Heart right ventricle (tissue), 16 donors: ENCODE measurements around the gene IGLL1. TPM values are rescaled to one million over a fixed set of nuclear protein-coding genes. Genes with fewer than 3 reads are reported as not detected.

Experiments
- ATAC-seq, 8 donors: fragments of 200-7000 bp; cut with Tn5 transposase; one replicate each; pipeline ENCODE4 v1.9.1; 2020; ENCODE audit warnings: mild to moderate bottlenecking in 8 of 8, moderate library complexity in 8 of 8, moderate number of reproducible peaks in 1 of 8
- DNase-seq, 2 donors: peaks; one replicate each; pipeline ENCODE4 v3.0.0-alpha.2; 2020
- H3K27ac ChIP-seq, 10 donors: fragments of 200-600 bp; sonication (generic) in 2 of 10; one replicate each; pipeline versions ENCODE4 v1.5.0 to v1.8.0; 2020 to 2022; ENCODE audit warnings: mild to moderate bottlenecking in 3 of 10
- H3K27me3 ChIP-seq, 7 donors: fragments of 200-600 bp; one replicate each; pipeline ENCODE4 v1.8.0; 2021 to 2022; ENCODE audit warnings: mild to moderate bottlenecking in 2 of 7
- H3K36me3 ChIP-seq, 9 donors: fragments of 200-600 bp; sonication (generic) in 1 of 9; one replicate each; pipeline versions ENCODE4 v1.5.0 to v1.8.0; 2020 to 2022; ENCODE audit warnings: mild to moderate bottlenecking in 2 of 9
- H3K4me1 ChIP-seq, 9 donors: fragments of 200-600 bp; sonication (generic) in 1 of 9; one replicate each; pipeline versions ENCODE4 v1.5.0 to v1.8.0; 2020 to 2022; ENCODE audit warnings: mild to moderate bottlenecking in 4 of 9
- H3K4me3 ChIP-seq, 10 donors: fragments of 200-600 bp; sonication (generic) in 2 of 10; one replicate each; pipeline versions ENCODE4 v1.5.0 to v1.8.0; 2020 to 2022; ENCODE audit warnings: mild to moderate bottlenecking in 7 of 10, moderate library complexity in 2 of 10
- H3K9me3 ChIP-seq, 11 donors: fragments of 200-600 bp in 10 of 11; sonication (generic) in 2 of 11; one replicate each; pipeline versions ENCODE4 v1.5.0 to v1.8.0; 2013 to 2022; ENCODE audit warnings: mild to moderate bottlenecking in 2 of 11, control low read depth in 1 of 11, moderate library complexity in 1 of 11
- WGBS, 2 donors: extraction: QIAGEN DNeasy Blood & Tissue Kit; methylation state at CpG; one replicate each; pipeline ENCODE4 v1.1.7; 2013; ENCODE audit warnings: inconsistent platforms in 1 of 2; 5-methylcytosine and 5-hydroxymethylcytosine counted together
- intact Hi-C, 10 donors: fragments of 100-400 bp; cut with DNase I; formaldehyde crosslinking; loops; one replicate each; pipeline versions ENCODE4 v1.11.1 to v1.14.2; 2022
- polyA plus RNA-seq, 2 donors: library from polyadenylated mRNA; stranded (reverse); fragments of 200-250 nt; gene quantifications; one replicate each; pipeline ENCODE4 v1.2.3, GENCODE V29; 2013
- total RNA-seq, 10 donors: library from RNA; stranded (reverse); fragmentation: NEBNext Ultra II Directional in 3 of 10; extraction: Animal tissue kit (Norgen Biotek cat#: 25700) in 3 of 10; gene quantifications; one replicate each; pipeline versions ENCODE4 v1.2.1 to v1.2.4, GENCODE V29; 2021 to 2023
- TF ChIP-seq, protein P1 (sequence below), 9 donors: fragments of 200-600 bp; sonication (generic) in 2 of 9; IDR thresholded peaks; one replicate each; pipeline versions ENCODE4 v1.5.0 to v1.8.0; 2021 to 2022; ENCODE audit warnings: antibody characterized with exemption in 9 of 9, mild to moderate bottlenecking in 5 of 9, moderate library complexity in 1 of 9
- donor health status: Arrhythmogenic right ventricular cardiomyopathy.
- donor health status: ischemic (EF 13 %, LVEDD 7.1; RV severe dilation, severe dysfunction).
- donor health status: healthy with polysubstance abuse.
- donor health status: DM: no; HTN: yes; CAD: no.
- donor health status: DM: no; HTN: no; CAD: no.
- donor health status: ischemic (EF 25% LVEDD 6.9; RV normal size, moderate dysfunction).
- donor health status: ischemic (EF 25% LVEDD 5.7; RV mildly dilated, moderate dysfunction).
- donor health status: healthy.
- donor health status: DM: yes; HTN: yes; CAD: no.
- donor health status: Ischemic cardiomyopathy.
- donor health status: ischemic (EF 35%, LVEDD 5.7; RV mildly dilated, moderate dysfunction).
- donor health status: nonischemic (EF 11% LVEDD 7.7; RV severe dilation, severe dysfunction).
- donor health status: DM: yes; HTN: yes; CAD: no.
- donor health status: PGD.
- donor health status: ischemic (EF 29% LVEDD 5.4; RV normal size, mild dysfunction).
- donor health status: nonischemic (EF 23%, LVEDD 6.1; RV moderate dilation, normal function).

Gene IGLL1
- total and polyA plus RNA-seq, 12 donors, result not detected

- WGBS, 2 donors, result 71 to 72% methylated on average over 5 of the region's 5 CpGs
- DNase-seq (no peak), ATAC-seq (no peak)
- Histone ChIP-seq H3K4me1 (no peaks in the 10 kb centered on the region), H3K9me3 (peaks cover 0 to 2% (median 0%) of the 10 kb centered on the region in 11 donors), H3K27ac (no peak overlapping the region), H3K27me3 (peaks cover 0 to 45% (median 35%) of the 10 kb centered on the region in 7 donors), H3K36me3 (no peaks in the 10 kb centered on the region), H3K4me3 (no peak overlapping the region)
- TF ChIP-seq, protein P1, sequence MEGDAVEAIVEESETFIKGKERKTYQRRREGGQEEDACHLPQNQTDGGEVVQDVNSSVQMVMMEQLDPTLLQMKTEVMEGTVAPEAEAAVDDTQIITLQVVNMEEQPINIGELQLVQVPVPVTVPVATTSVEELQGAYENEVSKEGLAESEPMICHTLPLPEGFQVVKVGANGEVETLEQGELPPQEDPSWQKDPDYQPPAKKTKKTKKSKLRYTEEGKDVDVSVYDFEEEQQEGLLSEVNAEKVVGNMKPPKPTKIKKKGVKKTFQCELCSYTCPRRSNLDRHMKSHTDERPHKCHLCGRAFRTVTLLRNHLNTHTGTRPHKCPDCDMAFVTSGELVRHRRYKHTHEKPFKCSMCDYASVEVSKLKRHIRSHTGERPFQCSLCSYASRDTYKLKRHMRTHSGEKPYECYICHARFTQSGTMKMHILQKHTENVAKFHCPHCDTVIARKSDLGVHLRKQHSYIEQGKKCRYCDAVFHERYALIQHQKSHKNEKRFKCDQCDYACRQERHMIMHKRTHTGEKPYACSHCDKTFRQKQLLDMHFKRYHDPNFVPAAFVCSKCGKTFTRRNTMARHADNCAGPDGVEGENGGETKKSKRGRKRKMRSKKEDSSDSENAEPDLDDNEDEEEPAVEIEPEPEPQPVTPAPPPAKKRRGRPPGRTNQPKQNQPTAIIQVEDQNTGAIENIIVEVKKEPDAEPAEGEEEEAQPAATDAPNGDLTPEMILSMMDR (IDR thresholded peaks at IDR 0.05), result no peak
- intact Hi-C loops, result loop anchor here in 1 of 10 donors (5.0 kb wide), 1 partner anchor 34 kb away; no protein-coding TSS in a partner anchor
These were observed 26.7 kb downstream of the IGLL1 start for GRCh38 chr22:23553438-23553837.

DNA sequence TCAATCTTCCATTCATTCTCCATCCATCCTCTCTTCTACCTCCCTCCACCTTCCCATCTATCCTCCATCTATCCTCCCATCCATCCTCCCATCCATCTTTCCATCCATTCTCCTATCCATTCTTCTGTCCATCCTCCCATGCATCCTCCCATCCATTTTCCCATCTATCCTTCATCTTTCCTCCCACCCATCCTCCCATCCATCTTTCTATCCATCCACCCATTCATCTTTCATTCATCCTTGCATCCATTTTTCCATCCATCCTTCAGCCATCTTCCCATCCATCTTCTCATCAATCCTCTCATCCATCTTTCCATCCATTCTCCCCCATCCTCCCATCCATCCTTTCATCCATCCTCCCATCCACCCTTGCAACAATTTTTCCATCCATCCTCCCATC is 27.5 kb downstream of the IGLL1 start:
- TF ChIP-seq, protein P1 (IDR thresholded peaks at IDR 0.05), result no peak
- peaks cover 0 to 11% (median 0%) of the 10 kb centered on the region in 11 donors for H3K9me3 ChIP-seq
- H3K4me3 ChIP-seq, result no peak overlapping the region
- no peak for DNase-seq
- no peak overlapping the region for H3K27ac ChIP-seq
- no peaks in the 10 kb centered on the region for H3K36me3 ChIP-seq
- H3K4me1 ChIP-seq, result no peaks in the 10 kb centered on the region
- peaks cover 0 to 44% (median 29%) of the 10 kb centered on the region in 7 donors for H3K27me3 ChIP-seq
- no peak for ATAC-seq
- intact Hi-C loops, result loop anchor here in 1 of 10 donors (5.0 kb wide), 1 partner anchor 35 kb away; no protein-coding TSS in a partner anchor

- DNase-seq (no peak), ATAC-seq (no peak)
- H3K4me3 ChIP-seq, result no peak overlapping the region
- H3K9me3 ChIP-seq, result peaks cover 0 to 19% (median 0%) of the 10 kb centered on the region in 11 donors
- no peaks in the 10 kb centered on the region for H3K36me3 ChIP-seq
- H3K27ac ChIP-seq, result no peak overlapping the region
- TF ChIP-seq, protein P1 (IDR thresholded peaks at IDR 0.05), result no peak
- H3K27me3 ChIP-seq, result peaks cover 0 to 34% (median 24%) of the 10 kb centered on the region in 7 donors
- no peaks in the 10 kb centered on the region for H3K4me1 ChIP-seq
- intact Hi-C loops, result loop anchor here in 1 of 10 donors (5.0 kb wide), 1 partner anchor 36 kb away; no protein-coding TSS in a partner anchor
These were observed 28.7 kb downstream of the IGLL1 start for GRCh38 chr22:23551385-23551784.

DNA sequence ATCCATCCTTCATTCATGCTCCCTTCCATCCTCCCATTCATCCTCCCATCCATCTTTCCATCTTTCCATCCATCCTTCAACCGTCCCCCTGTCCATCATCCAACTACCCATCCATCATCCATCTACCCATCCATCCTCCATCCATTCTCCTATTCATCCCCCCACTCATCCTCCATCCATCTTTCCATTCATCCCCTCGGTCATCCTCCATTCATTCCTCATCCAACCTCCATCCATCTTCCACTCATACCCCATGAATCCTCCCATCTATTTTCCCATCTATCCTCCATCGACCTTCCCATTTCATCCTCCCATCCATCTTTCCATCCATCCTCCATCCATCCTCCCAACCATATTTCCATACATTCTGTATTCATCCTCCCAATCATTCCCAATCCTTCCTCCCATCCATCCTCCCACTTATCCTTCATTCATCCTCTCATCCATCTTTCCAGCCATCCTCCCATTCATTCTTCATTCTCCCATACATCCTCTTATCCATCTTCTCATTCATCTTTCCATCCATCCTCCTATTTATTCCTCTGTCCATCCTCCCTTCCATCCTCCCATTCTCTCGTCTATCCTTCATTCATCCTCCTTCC is 29.9 kb downstream of the IGLL1 start:
- H3K27ac ChIP-seq, result no peak overlapping the region
- H3K9me3 ChIP-seq, result peaks cover 0 to 19% (median 0%) of the 10 kb centered on the region in 11 donors
- DNase-seq, result no peak
- H3K36me3 ChIP-seq, result no peaks in the 10 kb centered on the region
- 65 to 87% methylated on average over 4 of the region's 4 CpGs for WGBS, 2 donors
- peaks cover 0 to 22% (median 17%) of the 10 kb centered on the region in 7 donors for H3K27me3 ChIP-seq
- intact Hi-C loops, result loop anchor here in 1 of 10 donors (5.0 kb wide), 1 partner anchor 37 kb away; no protein-coding TSS in a partner anchor
- no peak for ATAC-seq
- H3K4me1 ChIP-seq, result no peaks in the 10 kb centered on the region
- TF ChIP-seq, protein P1 (IDR thresholded peaks at IDR 0.05), result no peak
- H3K4me3 ChIP-seq, result no peak overlapping the region
